ENCODE measurements around the gene OLFM1. TPM values are rescaled to one million over a fixed set of nuclear protein-coding genes. Genes with fewer than 3 reads are reported as not detected.

OLFM1 gene
- total RNA-seq, 1 donor = 4.4 TPM

- Histone ChIP-seq H3K9me3 (ENCODE audit: low read depth, low read length) (no peaks in the 10 kb centered on the region), H3K4me3 (ENCODE audit: low read length) (no peak overlapping the region), H3K4me1 (ENCODE audit: insufficient read depth, low read length) (no peaks in the 10 kb centered on the region), H3K27me3 (ENCODE audit: insufficient read depth, low read length) (no peaks in the 10 kb centered on the region)
Observed at GRCh38 chr9:135163023-135163780, 75.7 kb downstream of the OLFM1 start.

DNA sequence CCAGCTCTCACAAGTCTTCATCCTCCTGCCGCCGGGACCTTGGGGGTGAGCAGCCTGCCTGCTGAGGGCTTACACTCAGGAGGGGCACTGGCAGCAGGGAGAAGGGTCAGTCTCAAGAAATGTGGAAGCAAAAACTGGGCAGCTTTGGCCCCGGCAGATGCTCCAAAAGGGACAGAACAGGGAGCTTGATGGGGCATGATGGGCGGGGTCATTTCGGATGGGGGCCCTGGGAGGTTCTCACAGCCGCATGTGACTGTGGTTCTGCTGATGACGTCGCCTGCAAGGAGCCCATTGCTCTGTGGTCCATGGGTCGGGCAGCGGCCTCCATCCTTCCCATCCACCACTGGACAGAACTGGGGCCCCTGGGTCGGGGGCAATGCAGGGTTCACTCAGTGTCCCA is 76.6 kb downstream of the OLFM1 start:
- no peaks in the 10 kb centered on the region for H3K4me1 ChIP-seq (ENCODE audit: insufficient read depth, low read length)

GRCh38 chr9:135165003-135165711 is 77.7 kb downstream of the OLFM1 start:
- H3K4me3 ChIP-seq (ENCODE audit: low read length) = no peak overlapping the region
- no peaks in the 10 kb centered on the region for H3K4me1 ChIP-seq (ENCODE audit: insufficient read depth, low read length)
- H3K27me3 ChIP-seq (ENCODE audit: insufficient read depth, low read length) = no peaks in the 10 kb centered on the region
- H3K9me3 ChIP-seq (ENCODE audit: low read depth, low read length) = no peaks in the 10 kb centered on the region

More for the DNA sequence above, 76.6 kb downstream of the OLFM1 start:
- Histone ChIP-seq H3K9me3 (ENCODE audit: low read depth, low read length) (no peaks in the 10 kb centered on the region), H3K4me3 (ENCODE audit: low read length) (no peak overlapping the region), H3K27me3 (ENCODE audit: insufficient read depth, low read length) (no peaks in the 10 kb centered on the region)

DNA sequence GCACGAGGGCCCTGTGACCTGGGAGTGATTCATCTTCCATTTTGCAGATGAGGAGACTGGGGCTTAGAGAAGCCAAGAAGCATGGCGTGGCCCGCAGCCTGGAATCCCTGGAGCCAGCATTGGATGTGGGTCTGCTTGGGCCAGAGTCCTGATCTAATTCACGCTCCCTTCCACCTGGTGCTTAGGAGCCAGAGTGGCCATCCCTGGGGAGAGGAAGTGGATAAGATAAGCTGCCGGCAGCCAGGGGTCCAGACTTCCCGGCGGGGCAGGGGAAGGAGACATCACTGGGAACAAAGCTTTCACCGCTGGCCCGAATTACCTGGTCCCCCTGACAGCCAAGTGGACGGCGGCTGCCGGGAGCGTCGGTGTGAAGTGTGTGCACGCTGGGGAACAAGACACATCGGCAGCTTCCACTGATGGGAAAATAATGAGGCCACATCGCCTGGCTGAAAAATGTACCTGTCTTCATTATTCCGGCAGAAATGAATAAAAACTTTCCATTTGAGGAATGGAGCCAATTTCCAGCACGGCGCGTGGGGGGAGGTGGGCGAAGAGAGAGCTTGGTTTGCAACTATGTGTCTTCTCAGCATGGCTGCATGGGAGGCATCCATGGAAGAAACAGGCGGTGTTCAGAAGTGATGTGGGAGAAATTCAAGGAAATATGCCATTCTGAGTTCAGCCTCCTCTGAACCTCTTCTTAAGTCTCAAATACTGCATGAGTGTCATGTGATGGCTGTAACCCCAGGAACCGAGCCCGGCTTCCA is 78.5 kb downstream of the OLFM1 start:
- Histone ChIP-seq H3K4me1 (ENCODE audit: insufficient read depth, low read length) (no peaks in the 10 kb centered on the region), H3K9me3 (ENCODE audit: low read depth, low read length) (no peaks in the 10 kb centered on the region), H3K27me3 (ENCODE audit: insufficient read depth, low read length) (no peaks in the 10 kb centered on the region), H3K4me3 (ENCODE audit: low read length) (no peak overlapping the region)

DNA sequence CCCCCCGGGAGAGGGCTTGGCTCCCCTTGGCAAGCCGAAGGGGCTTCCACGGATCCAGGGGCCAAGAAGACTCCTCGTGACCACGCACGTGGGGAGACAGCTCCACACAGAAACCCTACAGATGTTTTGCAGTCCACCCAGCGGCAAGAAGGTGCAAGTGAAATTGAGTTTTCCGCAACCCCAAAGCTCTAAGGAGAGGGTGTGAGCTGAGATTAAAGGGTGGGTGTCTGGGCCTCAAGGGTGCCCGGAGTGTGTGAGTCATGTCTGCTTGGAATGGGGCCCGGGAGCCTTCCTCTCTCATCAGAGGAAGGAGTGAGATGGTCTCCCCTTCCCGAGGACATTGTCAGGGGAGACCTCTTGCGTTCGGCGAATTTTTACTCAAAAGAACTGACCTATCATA is 79.1 kb downstream of the OLFM1 start:
- H3K4me3 ChIP-seq (ENCODE audit: low read length) = no peak overlapping the region
- no peaks in the 10 kb centered on the region for H3K4me1 ChIP-seq (ENCODE audit: insufficient read depth, low read length)
- H3K27me3 ChIP-seq (ENCODE audit: insufficient read depth, low read length) = no peaks in the 10 kb centered on the region
- no peaks in the 10 kb centered on the region for H3K9me3 ChIP-seq (ENCODE audit: low read depth, low read length)

GRCh38 chr9:135167356-135167755 is 79.9 kb downstream of the OLFM1 start:
- no peaks in the 10 kb centered on the region for H3K27me3 ChIP-seq (ENCODE audit: insufficient read depth, low read length)
- H3K4me1 ChIP-seq (ENCODE audit: insufficient read depth, low read length) = no peaks in the 10 kb centered on the region
- H3K9me3 ChIP-seq (ENCODE audit: low read depth, low read length) = no peaks in the 10 kb centered on the region
- H3K4me3 ChIP-seq (ENCODE audit: low read length) = no peak overlapping the region

- H3K4me1 ChIP-seq (ENCODE audit: insufficient read depth, low read length) = no peaks in the 10 kb centered on the region
- H3K4me3 ChIP-seq (ENCODE audit: low read length) = no peak overlapping the region
- no peaks in the 10 kb centered on the region for H3K9me3 ChIP-seq (ENCODE audit: low read depth, low read length)
- H3K27me3 ChIP-seq (ENCODE audit: insufficient read depth, low read length) = no peaks in the 10 kb centered on the region
Observed at GRCh38 chr9:135167849-135168655, 80.6 kb downstream of the OLFM1 start.

DNA sequence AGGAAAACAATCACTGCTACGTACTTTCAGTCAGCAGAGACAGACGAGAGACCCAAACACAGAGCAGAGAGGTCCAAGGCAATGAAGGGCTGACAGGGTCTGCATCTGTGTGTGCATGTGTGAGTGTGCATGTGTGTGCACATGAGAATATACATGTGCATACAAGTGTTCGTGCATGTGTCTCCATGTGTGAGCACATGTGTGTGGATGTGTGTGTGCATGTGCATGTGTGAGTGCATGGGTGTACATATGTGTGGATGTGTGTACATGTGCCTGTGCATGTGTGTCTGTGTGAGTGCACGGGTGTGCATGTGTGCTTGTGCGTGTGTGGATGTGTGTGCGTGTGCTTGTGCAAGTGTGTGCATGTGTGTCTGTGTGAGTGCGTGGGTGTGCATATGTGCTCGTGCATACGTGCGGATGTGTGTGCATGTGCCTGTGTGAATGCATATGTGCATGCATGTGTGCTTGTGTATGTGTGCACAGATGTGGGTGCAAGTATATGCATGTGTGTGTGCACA is 82.3 kb downstream of the OLFM1 start:
- Histone ChIP-seq H3K9me3 (ENCODE audit: low read depth, low read length) (no peaks in the 10 kb centered on the region), H3K27me3 (ENCODE audit: insufficient read depth, low read length) (no peaks in the 10 kb centered on the region), H3K4me3 (ENCODE audit: low read length) (no peak overlapping the region), H3K4me1 (ENCODE audit: insufficient read depth, low read length) (no peaks in the 10 kb centered on the region)

GRCh38 chr9:135170535-135170934 is 83.1 kb downstream of the OLFM1 start:
- H3K4me1 ChIP-seq (ENCODE audit: insufficient read depth, low read length) = no peaks in the 10 kb centered on the region
- H3K27me3 ChIP-seq (ENCODE audit: insufficient read depth, low read length) = no peaks in the 10 kb centered on the region
- no peak overlapping the region for H3K4me3 ChIP-seq (ENCODE audit: low read length)
- no peaks in the 10 kb centered on the region for H3K9me3 ChIP-seq (ENCODE audit: low read depth, low read length)

Other genes with a start within 250 kb of the OLFM1 start
- gene FCN2, start 206.9 kb upstream of the OLFM1 start, total RNA-seq = not detected
- 1,156 TPM for gene FCN1, start 169.8 kb upstream of the OLFM1 start, total RNA-seq